Measurements from ENCODE around the gene OSBP2.

- TF ChIP-seq CTCF (IDR thresholded peaks at IDR 0.05; ENCODE audit: low read depth, low read length, poor library complexity, severe bottlenecking) (no peak), EZH2phosphoT487 (IDR thresholded peaks at IDR 0.05; ENCODE audit: borderline replicate concordance, low read length) (no peak)
These were observed 184.1 kb downstream of the OSBP2 start for GRCh38 chr22:30878516-30879414.
